OCI-M2 (cell line): ENCODE data around the gene NEO1.
"Not testable (repeated sequence)": the region's sequence is repeated elsewhere in the genome, so short reads cannot be mapped to it uniquely, and the experiment has no call there.

Source experiments
- DNase-seq: peaks from one replicate; lab custom pipeline; 2025; ENCODE audit not compliant: unreplicated experiment; lab: John Stamatoyannopoulos, UW

NEO1 gene

DNA sequence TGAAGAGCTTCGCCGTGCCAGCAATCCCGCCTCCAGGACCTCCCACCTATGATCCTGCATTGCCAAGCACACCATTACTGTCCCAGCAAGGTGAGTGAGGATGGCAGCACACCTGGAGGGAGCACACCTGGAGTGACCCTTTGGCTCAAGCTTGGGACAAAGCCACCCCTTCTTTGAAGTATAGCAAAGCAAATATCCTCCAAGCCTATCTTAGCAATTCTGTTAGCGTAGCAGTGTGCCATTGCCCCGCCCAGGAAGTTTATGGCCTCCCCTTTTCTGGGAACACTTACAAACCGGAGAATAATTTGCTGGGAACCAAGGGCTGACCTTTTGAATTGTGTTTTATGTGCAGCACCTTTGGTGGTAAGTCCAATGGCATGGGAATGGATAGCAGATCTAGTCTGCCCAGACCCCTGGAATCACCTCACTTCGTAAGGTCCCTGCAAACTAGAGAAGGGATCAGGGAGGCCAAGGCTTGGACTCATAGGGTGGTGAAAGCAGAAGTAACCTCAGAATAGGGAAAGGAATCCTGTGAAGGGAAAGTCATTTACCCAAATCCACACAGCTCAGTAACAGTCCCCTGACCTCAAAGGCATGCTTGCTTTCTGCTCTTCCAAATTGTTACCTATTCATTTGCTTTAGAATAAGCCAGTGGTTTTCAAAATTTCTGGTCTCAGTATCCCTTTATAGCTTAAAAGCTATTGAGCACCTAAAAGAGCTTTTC, 246.4 kb downstream of the NEO1 start:
- DNase-seq, result no peak

DNA sequence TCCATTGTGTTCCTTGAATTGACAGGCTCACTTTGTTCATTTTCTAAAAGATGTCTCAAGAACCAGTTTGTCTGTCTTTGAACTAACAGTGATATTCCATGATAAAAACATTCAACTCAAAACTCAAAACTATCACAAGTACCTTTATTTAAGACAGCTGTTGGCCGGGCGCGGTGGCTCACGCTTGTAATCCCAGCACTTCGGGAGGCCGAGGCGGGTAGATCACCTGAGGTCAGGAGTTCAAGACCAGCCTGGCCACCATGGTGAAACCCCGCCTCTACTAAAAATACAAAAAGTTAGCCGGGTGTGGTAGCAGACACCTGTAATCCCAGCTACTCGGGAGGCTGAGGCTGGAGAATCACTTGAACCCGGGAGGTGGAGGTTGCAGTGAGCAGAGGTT, 248.0 kb downstream of the NEO1 start:
- DNase-seq, result not testable (repeated sequence)

DNA sequence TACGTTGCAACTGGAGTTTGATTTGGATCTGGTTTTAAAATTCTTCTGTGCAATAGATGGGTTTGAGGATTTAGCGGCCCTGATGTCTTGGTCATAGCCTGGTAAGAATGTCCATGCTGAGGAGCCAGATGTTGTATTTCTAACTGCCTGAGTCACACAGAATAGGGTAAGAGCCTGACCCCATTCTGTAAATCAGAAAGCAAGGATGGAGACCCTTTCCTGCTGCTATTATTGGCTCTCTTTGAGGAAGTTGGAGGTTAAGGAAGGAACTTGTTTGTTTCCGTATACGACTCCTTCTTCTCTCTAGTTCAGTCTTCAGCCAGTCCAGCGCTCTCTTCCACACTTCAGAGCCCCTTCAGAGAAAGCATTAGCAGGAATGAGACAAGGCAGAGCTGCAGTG, 251.4 kb downstream of the NEO1 start:
- no peak for DNase-seq

DNA sequence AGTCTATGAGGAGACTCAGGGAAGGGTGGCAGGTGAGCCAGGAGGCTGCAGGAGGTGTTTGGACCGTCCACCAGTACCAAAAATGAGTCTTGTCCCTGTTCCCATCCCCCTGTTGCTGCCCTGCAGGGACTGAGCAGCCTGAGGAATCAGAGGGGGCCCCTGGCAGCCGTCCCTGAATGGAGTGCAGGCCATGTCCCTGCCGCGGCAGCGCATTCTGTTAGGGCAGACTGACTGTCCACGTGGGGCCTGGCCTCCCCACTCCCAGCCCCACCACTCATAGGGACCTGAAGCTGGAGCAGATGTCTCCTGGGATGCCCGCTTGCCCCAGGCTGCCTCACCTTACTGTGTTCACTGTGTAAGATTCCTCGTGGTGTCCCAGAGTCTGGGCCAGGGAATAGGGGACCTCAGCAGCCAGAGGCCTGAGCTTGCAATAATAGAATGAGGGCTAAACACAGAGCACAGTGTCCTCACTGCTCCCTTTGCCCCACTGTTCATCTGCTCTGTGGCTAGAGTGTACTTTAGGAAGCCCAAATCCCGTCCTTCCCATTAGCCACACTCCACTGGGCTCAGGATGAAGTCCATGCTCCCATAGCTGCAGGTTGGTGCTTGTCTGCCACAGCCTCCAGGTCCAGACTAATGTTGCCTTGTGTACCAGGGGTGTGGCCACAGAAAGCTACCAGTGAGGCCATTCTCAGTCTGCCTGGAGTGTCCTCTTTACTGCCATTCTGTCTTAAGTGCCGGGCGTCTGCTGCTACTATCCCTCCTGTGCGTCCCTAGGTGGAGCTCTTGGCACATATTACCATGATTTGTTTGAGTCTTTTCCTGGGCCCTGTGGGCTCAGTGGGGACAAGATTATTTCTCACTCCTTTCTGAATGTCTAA, 253.3 kb downstream of the NEO1 start:
- DNase-seq, result no peak

DNA sequence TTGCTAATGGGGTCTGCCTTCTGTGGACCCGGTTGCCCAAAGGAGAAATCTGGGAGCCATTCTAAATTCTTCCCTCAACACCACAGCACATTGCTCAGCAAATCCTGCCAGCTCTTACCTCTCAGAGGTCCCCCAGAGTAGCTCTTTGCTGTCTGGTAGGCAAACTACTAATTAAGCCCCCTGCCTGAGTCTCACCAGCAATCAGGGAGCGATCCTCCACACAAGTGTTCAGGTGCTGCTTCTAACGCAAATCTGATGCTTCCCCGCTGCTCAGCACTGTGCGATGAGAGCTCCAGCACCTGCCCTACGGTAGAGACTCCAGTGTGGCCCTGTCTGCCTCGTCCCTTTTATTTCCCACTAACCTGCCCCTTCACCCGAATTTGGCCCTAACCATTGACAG, 256.0 kb downstream of the NEO1 start:
- no peak for DNase-seq

DNA sequence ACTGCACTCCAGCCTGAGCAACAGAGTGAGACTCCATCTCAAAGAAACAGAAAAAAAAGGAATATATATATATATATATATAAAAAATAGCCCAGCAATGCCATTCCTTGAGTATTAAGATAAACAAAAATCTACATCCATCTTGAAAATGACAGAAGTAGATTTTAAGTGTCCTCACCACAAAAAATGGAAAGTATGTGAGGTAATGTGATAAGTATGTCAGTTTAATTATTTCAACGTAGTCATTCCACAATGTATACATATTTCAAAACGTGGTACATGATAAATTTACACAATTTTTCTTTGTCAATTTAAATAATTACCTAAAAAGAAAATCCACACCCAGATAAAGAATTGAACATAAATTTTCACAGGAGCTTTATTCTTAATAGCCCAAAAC, 261.6 kb downstream of the NEO1 start:
- no peak for DNase-seq

DNA sequence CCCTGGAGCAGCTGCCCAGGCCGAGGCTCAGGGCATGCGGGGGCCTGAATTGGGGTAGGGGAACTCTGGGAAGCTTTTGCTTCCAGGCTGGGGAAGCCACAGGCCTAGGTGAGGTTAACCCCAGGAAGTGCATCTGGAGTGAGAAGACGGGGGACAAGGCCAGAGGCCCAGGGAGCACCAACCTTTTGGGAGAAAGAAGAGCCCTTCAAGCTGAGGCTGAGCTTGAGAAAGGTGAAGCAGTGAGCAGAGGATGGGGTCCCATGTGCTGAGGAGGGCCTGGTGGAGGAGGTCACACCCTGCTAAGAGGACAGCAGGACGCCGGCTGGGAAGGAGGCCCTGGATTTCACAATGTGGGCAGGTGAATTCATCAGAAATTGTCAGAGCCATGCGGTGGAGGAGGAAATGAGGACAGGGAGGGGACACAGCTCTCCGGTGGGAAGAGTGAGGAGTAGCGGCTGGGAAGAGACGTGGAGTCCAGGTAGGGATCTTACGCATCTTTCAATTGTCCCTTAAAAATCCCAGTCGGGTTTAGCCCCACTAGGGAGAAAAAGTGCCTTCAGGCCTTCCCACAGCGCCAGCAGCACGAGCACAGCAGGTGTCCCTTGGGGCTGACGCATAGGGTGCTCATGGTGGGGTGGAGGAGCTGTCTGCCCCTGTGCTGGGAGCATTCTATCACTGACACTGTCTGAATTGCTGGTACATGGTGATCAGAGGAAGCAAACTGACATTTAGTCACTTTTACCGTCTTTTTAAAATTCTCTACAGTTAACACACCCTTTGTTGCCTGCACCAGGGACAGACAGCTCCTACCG, 265.6 kb downstream of the NEO1 start:
- DNase-seq, result no peak

DNA sequence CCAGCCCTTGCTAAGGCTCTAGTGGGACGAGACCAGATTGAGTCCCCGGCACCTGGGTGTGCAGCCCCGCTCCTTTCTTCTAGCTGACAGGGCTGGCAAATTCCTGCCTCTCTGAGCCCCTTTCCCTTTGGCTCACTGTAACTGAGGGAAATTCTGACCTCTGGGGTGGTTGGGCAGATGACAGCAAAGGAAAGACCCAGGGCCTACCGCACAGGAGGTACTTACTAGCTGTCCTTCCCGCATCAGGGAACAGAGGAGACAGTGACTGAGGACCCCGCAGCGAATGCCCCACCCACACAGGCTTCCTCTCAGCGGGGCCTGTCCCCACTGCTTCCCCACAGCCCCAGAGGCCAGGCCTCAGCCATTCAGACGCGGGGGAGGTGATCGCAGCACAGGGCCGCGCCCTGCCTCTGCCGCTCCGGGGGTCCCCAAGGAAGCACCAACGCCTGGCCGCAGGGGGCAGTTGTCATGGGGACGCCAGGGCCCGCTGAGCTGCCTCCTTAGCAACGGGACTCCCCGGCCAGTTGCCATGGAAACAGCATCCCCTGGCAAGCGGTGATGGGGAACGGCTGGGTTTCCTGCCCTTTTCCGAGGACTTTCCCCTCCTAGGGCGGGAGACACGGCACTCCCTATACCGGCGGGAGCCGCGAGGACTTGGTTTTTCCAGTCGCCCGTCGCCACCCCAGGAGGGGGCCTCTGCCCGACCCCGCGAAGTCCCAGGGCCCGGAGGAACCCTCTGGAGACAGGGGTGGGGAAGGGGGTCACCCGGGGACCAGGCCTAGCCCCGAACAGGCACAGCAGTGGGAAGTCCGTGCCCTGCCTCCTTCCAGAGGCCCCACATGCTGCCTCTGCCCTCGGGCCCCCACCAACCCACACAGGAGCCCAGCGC, 266.4 kb downstream of the NEO1 start:
- DNase-seq, result no peak

DNA sequence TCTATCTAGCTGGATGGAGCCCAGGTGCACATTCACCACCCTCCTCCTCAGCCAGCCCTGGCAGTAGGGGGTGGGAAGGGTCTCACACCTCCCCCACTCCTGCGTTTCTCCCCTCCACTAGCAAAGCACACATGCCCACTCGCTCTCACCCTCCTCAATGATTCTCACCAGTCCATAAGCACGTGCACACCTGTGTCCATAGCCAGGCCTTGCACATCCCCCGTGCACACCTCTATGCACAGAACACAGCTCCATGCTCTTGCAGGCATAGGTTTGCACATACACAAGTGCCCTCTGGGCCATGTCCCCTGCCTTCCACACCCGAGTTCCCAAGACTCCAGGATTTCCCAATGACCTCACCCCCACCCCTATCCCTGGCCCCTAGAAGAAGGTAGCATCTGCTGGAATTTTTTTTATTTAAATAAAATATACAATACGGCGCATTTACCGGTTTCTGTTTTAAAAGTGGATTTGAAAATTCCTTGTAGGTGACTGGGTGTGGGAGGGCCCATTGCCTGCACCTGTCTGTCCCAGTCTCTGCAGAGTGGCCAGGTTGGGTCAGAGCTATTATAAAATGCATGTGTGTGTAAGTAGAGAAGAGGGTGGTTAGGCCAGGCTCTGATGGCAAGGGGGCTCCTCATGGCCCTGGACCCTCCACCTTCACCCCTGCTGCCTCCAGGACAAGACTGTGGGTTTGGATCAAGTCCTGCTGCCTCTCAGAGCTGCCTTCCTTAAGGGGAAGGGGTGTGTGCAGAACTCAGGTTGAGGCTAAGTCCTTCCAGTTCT, 267.4 kb downstream of the NEO1 start:
- DNase-seq, result no peak

DNA sequence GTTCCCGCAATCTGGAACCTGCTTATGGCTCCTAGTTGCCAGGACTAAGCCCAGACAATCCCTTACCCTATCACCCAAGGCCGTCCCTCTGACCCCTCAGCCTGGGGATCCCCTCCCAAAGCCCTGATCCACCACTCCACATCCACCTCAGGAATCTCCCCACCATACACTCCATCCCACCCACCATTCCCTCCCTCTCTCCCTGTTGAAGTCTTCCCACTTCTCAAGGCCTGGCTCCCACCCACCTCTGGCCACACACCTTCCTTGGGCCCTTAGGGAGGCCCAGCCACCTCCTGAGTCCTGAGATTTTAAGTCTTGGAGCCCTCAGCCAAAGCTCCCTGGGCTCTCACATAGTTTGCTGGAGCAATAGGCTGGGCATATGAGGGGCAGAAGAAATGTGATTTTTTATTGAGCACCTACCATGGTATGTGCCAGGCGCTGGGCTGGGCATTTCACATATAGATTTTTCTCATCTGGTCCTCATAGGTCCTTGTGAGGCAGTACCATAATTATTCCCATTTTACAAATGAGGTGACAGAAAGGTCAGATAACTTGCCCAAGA, 268.4 kb downstream of the NEO1 start:
- DNase-seq, result no peak

DNA sequence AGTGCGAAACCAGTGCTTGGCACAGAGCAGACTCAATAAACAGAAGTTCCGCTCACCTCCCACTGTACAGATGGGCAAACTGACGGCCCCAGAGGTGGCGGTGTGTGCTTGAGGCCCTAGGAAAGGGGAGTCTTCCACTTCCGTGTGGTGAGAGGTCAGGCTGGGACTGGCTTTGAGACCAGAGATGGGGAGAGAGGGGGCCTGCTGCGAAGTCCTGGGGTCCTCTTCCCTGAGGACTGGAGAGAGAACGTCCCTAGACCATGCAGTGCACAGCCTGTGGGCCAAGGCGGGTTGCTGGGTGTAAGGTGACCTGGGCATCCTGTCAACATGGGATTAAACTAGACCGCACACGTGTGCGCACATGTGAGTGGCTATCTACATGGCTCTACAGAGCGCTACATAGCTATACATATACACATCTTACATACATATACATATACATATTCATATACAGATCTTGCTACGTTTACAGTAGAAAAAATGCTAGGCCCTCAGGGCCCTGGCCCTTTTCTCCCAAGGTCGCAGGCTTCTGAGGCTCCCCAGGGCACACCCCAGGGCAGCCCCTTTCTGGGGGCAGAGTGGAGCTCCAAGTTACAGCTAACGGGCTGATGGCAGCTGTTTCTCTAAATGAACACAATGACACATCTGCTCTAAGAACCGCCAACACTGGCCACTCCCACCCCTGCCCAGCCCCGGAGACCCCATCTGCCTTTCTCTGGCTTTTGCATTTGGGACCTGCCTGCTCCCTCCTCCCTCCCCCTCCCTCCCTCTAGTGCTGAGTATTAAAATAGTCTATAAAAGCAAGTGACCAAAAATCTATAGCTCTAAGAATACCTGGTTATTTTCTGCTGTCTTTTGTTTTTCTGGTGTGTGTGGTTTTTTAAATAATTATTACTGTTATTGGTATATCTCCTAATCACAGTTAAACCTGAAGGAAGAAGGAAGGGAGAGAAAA, 269.5 kb downstream of the NEO1 start:
- DNase-seq, result no peak

DNA sequence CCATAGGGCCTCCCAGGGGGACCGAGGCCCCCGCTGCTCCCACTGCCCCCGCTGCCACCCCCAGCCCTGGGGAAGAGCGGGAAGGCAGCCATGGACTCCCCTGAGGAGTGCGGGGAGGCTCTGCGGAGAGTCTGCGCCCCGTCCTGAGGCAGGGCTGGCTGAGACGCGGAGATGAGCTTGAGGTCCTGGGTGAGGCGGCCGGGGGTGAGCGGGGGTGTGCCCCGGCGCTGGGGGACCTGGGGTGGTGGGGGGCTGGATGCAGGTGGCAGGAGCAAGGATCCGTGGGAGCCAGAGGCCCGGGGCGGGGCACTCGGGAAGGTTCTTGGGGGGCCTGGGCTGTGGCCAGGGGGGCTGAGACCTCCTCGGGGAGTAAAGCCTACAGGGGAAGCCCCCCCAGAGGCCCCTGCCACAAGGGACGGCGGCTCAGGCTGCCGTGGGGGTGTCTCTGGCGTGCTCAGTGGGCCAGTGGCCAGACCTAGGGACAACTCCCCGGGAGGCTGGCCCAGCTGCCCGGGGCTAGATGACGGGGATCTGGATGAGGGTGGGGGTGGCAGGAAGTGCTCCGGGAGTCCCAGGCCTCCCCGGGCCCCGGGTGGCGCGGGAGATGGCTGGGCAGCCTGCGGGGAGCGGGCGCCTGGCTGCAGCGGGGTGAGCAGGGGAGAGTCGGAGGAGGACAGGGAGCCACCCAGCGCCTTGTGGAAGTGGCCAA, 270.6 kb downstream of the NEO1 start:
- DNase-seq, result no peak

DNA sequence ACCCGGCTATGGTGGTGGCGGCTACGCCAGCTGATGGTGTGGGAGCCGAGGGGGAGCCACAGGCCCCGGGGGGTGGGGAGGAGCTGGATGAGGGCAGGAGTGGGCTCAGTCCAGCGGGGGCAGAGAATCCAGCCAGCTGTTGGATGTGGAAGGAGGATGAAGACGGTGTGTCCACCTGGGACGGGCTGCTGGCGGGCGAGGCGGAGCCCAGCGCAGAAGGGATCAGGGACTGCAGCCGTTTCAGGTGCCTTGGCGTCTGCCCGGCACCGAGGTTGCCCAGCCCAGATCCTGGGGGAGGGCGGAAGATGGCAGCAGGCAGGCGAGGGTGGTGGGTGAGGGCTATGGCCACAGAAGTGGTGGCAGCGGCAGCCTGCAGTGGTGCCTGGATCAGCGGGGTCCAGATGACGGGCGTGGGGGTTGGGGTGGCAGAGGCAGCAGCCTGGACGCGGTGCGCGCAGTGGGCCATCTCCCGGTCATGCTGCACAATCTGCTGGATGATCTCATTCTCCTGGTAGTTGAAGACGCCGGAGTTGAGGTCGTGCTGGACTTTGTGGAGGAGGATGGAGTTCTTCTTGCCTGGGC, 271.2 kb downstream of the NEO1 start:
- no peak for DNase-seq

DNA sequence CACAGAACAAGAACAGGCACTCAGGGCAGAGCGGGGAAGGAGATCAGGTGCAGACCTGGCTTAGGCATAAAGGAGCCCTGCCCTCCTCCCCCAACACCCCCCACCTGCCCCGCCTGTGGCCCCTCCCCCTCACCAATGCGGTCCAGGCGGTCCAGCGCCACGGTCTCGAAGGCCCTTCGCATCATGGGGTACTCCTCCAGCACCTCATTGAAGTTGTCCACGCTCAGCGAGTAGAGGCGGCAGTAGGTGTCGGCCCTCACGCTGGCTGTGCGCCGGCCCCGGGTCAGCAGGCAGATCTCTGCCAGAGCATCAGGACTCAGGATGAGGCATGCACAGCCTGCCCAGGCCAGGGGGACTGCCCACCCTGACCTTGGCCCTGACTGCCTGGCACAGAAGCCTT, 271.7 kb downstream of the NEO1 start:
- no peak for DNase-seq

DNA sequence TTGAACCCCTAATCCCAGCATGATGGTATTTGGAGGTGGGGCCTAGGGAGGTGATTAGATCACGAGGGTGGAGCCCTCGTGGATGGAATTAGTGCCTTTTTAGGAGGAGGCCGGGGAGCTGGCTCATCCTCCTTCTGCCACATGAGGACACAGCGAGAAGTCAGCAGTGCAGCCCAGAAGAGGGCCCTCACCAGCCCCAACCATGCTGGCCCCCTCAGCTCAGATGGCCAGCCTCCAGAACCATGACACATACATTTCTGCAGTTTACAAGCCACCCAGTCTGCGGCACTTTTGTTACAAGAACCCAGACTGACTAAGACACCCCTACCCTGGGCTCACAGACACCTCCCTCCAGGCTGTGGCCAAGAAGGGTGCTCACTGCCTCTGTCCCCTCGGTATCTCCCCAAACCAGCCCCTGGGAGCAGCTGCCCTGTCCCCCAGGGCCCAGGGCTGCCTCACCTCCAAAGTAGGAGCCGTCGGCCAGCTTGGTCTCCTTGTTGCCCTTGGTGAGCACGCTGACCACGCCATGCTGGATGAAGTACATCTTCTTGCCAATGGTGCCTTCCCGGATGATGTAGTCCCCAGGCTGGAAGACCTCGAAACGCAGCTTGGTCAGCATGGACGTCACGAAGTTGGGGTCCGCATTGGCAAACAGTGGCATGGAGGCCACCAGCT, 272.4 kb downstream of the NEO1 start:
- no peak for DNase-seq

DNA sequence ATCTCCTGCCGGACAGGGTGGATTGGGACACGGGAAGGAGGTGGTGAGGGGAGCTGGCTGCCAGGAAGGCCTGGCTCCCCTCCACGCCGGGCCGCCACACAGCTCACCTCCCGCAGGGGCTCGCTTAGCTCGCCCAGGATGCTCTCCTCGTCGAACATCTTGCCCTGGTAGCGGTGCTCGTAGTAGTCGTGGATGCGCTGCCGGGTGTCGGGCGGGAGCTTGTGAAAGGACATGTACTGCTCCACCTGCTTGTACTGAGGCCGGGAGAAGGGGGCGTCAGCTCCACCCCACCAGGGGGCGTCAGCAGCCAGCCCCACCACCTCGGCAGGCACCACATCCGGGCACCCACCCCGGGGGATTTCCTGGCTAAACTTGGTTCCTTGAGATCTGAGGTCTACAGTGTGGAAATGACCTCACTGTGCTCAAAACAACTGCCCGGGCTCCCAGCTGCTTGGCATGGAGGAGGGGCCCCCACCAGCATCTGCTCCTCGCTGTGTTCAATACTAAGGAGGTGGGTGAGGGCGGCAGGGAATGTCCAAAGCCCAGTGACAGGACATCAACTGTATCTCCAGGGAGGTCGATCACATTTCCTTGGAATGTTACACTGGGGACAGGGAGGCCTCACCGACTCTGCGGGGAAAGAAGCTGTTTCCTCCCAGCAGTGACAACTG, 273.1 kb downstream of the NEO1 start:
- DNase-seq, result no peak
